Stimulated activated CD4-positive, alpha-beta T cell treated with anti-CD3 and anti-CD28 coated beads, Interleukin-1b, Interleukin-23, amount 100 ng/mL, for 48 hours (primary cell): ENCODE results near the gene PCDHB3.
"Not testable (repeated sequence)": the region's sequence is repeated elsewhere in the genome, so short reads cannot be mapped to it uniquely, and the experiment has no call there.

Experiments
- DNase-seq: peaks from one replicate; pipeline ENCODE4 v3.0.0-alpha.2; 2020

PCDHB3 gene

GRCh38 chr5:141137346-141137745 is 37.1 kb downstream of the PCDHB3 start:
- DNase-seq: not testable (repeated sequence)

GRCh38 chr5:141149812-141150211 is 49.5 kb downstream of the PCDHB3 start, which contains the start of gene PCDHB6:
TSS of gene PCDHB6 (plus strand) at chr5:141150057. CDS start at chr5:141150258, 201 bp downstream.
- DNase-seq: no peak

GRCh38 chr5:141150224-141150992 is 50.1 kb downstream of the PCDHB3 start:
- no peak for DNase-seq

GRCh38 chr5:141150993-141151325 is 50.7 kb downstream of the PCDHB3 start:
- no peak for DNase-seq

- not testable (repeated sequence) for DNase-seq
These were observed 51.4 kb downstream of the PCDHB3 start for GRCh38 chr5:141151632-141152031.

GRCh38 chr5:141152096-141152495 is 51.8 kb downstream of the PCDHB3 start:
- not testable (repeated sequence) for DNase-seq
